Measurements from ENCODE around the gene SLC35B4.

DNA sequence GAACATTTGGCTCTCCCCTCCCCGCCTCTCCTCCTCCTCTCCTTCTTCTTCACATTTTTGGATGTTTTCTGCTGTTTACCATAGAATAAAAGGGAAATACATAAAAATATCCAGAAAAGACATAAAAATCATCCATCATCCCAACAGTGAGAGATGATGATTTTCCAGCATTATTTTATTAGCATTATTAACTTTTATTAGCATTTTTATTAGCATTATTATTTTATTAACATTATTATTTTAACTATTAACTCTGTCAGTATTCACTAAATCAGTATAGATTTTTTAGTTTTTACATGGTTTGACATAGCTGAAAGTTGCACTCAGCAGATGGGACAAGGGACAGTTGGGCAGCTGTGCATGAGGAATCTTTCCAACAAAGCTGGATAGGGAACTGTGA, 16.2 kb upstream of the SLC35B4 start:
- no peak for TF ChIP-seq CTCF (IDR thresholded peaks at IDR 0.05)
- TF ChIP-seq POLR2A (IDR thresholded peaks at IDR 0.05), result no peak

All from testis (tissue), 2 donors.